Panc1 (cell line): Measurements from ENCODE around the gene SKA1.
"Not testable (repeated sequence)": the region's sequence is repeated elsewhere in the genome, so short reads cannot be mapped to it uniquely, and the experiment has no call there.

Source experiments
- POLR2AphosphoS5 ChIP-seq: IDR thresholded peaks from 2 replicates; pipeline ENCODE4 v1.6.1; 2012; ENCODE audit warnings: mild to moderate bottlenecking, low read depth, low read length, moderate library complexity
- SIN3A ChIP-seq: IDR thresholded peaks from 2 replicates; pipeline ENCODE4 v1.6.1; 2012; ENCODE audit warnings: low read depth, mild to moderate bottlenecking, low read length, moderate library complexity, borderline replicate concordance; ENCODE audit not compliant: insufficient read depth
- TF ChIP-seq, protein P1 (sequence below): fragments of 450-650 bp; IDR thresholded peaks from 2 replicates; pipeline ENCODE4 v1.5.1; 2017; ENCODE audit warnings: mild to moderate bottlenecking

DNA sequence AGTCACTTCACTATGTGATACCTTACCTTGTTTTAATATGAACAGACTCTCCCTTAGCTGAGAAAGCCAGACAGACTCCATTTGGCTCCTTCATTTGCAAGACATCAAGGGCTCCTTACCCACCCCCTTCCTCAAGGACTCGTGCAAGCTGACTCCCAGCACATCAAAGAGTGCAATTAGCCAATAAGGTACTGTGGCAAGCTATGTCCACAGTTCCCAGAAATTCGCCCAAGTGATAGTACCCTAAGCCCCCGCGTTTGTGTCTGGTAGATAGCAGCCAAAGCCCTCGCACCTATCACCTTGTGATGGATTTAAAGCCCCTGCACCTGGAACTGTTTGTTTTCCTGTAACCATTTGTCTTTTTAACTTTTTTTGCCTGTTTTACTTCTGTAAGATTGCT is 25.6 kb downstream of the SKA1 start:
- TF ChIP-seq SIN3A, POLR2AphosphoS5: not testable (repeated sequence)
- TF ChIP-seq, protein P1, sequence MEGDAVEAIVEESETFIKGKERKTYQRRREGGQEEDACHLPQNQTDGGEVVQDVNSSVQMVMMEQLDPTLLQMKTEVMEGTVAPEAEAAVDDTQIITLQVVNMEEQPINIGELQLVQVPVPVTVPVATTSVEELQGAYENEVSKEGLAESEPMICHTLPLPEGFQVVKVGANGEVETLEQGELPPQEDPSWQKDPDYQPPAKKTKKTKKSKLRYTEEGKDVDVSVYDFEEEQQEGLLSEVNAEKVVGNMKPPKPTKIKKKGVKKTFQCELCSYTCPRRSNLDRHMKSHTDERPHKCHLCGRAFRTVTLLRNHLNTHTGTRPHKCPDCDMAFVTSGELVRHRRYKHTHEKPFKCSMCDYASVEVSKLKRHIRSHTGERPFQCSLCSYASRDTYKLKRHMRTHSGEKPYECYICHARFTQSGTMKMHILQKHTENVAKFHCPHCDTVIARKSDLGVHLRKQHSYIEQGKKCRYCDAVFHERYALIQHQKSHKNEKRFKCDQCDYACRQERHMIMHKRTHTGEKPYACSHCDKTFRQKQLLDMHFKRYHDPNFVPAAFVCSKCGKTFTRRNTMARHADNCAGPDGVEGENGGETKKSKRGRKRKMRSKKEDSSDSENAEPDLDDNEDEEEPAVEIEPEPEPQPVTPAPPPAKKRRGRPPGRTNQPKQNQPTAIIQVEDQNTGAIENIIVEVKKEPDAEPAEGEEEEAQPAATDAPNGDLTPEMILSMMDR, result not testable (repeated sequence)
